Activated naive CD4-positive, alpha-beta T cell treated with anti-CD3 and anti-CD28 coated beads for 36 hours (primary cell): ENCODE measurements around the gene UGT1A4. TPM values are rescaled to one million over a fixed set of nuclear protein-coding genes. Genes with fewer than 3 reads are reported as not detected.

Experiments
- CTCF ChIA-PET: fragments of 350-600 bp; sonication (Branson Sonifier 250); formaldehyde crosslinking; loops from one replicate; lab custom pipeline; 2021; ENCODE audit warnings: antibody characterized with exemption; lab: Charles Lee
- DNase-seq: peaks from one replicate; pipeline ENCODE4 v3.0.0-alpha.2; 2020
- H3K27ac Mint-ChIP-seq: one replicate; pipeline ENCODE4 v1.8.0; 2021; ENCODE audit warnings: mild to moderate bottlenecking, mixed read lengths
- H3K27me3 Mint-ChIP-seq: one replicate; pipeline ENCODE4 v1.8.0; 2021; ENCODE audit warnings: low read depth, mixed read lengths
- H3K36me3 Mint-ChIP-seq: one replicate; pipeline ENCODE4 v1.8.0; 2021; ENCODE audit warnings: low read depth, mixed read lengths
- H3K4me1 Mint-ChIP-seq: one replicate; pipeline ENCODE4 v1.8.0; 2021; ENCODE audit warnings: low read depth, mixed read lengths
- H3K4me3 Mint-ChIP-seq: one replicate; pipeline ENCODE4 v1.8.0; 2021; ENCODE audit warnings: mild to moderate bottlenecking, moderate library complexity, mixed read lengths
- H3K9me3 Mint-ChIP-seq: one replicate; pipeline ENCODE4 v1.8.0; 2021; ENCODE audit warnings: mixed read lengths
- intact Hi-C: fragments of 100-400 bp; cut with micrococcal nuclease; formaldehyde crosslinking; loops from one replicate; pipeline ENCODE4 v1.15.1; 2023
- total RNA-seq, 2 experiments: library from RNA; stranded (reverse); gene quantifications; one replicate each; pipeline ENCODE4 v1.2.3, GENCODE V29; 2021

UGT1A4 gene
- total RNA-seq, 2 experiments from 2014 or later = not detected

DNA sequence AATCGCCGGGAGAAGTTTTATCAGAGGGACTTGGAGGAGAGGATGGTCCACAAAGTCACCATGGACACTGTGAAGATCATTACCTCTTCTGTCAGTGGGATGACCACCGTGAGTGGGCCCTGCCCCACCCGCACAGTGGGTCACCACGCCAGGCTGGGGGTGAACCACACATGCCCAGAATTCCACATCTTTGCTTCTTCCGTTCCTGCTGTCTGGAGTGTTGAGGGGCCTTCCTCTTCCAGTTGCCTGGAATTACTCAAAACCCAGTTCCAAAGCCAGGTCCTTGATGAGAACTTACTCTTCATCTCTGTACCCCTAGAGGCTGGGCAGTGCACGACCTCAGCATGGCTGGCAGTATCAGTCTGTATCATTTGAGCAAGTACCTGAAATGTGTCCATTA is 81.7 kb downstream of the UGT1A4 start:
- CTCF ChIA-PET = no interaction called here
- no peak overlapping the region for H3K27ac Mint-ChIP-seq
- H3K36me3 Mint-ChIP-seq = no peaks in the 10 kb centered on the region
- no peak for DNase-seq
- H3K9me3 Mint-ChIP-seq = no peaks in the 10 kb centered on the region
- no peaks in the 10 kb centered on the region for H3K4me1 Mint-ChIP-seq
- peaks cover 3% of the 10 kb centered on the region for H3K27me3 Mint-ChIP-seq
- intact Hi-C loops = no loop called here
- H3K4me3 Mint-ChIP-seq = no peak overlapping the region

DNA sequence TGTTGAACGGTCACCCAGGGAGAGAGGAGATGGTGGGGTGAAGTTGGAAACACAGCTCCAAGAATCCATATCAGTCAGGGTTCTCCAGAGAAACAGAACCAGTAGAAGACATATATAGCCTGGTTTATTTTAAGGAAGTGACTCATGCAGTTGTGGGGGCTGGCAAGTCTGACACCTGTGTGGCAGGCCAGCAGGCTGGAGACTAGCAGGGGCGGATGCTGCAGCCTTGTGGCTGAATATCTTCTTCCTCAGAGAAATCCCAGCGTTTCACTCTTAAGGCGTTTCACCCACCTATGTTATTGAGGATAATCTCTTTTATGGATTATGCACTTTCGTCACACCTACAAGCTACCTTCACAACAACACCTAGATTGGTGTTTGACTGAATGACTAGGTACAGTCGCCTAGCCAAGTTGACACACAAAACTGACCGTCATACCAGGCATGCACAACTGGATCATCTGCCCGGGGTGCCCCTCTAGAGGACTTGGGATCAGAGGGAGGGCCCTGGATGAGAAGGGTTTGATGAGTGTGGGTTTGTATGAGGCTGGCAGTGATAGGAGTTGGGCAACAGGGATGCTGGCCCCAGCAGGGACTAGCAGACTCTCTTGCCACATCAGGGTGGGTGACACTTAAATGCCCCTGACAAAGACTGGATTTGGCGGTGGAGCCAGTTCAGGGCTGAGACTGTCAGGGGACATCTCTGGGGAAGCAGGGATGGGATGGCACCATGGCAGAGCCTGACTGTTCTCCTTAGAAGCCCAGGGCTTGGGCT is 83.0 kb downstream of the UGT1A4 start:
- intact Hi-C loops = no loop called here
- no peak overlapping the region for H3K4me3 Mint-ChIP-seq
- CTCF ChIA-PET = no interaction called here
- H3K4me1 Mint-ChIP-seq = no peaks in the 10 kb centered on the region
- peak; percentile 39 for DNase-seq
- H3K36me3 Mint-ChIP-seq = no peaks in the 10 kb centered on the region
- peaks cover 3% of the 10 kb centered on the region for H3K27me3 Mint-ChIP-seq
- H3K9me3 Mint-ChIP-seq = no peaks in the 10 kb centered on the region
- H3K27ac Mint-ChIP-seq = no peak overlapping the region

DNA sequence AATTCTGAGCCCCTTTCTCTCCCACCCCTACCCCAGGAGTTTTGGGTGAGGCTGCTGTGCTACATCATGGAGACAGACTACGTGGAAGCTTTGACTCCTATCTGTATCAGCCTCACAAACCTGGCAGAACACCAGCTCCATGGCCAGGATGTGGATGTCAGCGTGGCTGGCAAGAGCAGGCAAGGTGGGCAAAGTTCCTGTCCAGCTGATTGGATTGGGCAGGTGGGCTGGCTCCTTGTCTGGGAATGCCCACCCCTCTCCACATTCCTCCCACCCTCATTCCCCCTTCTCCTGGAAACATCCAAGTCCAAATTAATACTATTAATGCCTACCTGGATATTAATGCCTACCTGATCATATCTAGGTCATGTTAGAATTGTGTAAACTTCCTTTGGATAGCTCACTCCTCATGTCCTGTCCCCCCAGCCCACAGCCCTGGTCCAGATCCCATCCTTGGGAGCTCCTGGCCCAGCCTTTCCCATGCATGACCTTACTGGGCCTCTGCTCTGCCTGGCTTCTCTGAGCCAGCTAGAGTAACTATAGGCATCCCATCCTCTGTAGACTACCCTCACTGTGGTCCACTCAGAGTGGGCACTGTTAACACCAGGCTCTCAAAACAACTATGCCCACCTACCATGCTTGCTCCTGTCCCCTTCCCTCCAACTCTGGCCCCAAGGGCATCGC is 83.7 kb downstream of the UGT1A4 start:
- Mint-ChIP-seq H3K27ac (no peak overlapping the region), H3K4me3 (no peak overlapping the region), H3K9me3 (no peaks in the 10 kb centered on the region), H3K27me3 (peaks cover 3% of the 10 kb centered on the region), H3K36me3 (no peaks in the 10 kb centered on the region), H3K4me1 (no peaks in the 10 kb centered on the region)
- DNase-seq = no peak
- intact Hi-C loops = no loop called here
- CTCF ChIA-PET = no interaction called here

DNA sequence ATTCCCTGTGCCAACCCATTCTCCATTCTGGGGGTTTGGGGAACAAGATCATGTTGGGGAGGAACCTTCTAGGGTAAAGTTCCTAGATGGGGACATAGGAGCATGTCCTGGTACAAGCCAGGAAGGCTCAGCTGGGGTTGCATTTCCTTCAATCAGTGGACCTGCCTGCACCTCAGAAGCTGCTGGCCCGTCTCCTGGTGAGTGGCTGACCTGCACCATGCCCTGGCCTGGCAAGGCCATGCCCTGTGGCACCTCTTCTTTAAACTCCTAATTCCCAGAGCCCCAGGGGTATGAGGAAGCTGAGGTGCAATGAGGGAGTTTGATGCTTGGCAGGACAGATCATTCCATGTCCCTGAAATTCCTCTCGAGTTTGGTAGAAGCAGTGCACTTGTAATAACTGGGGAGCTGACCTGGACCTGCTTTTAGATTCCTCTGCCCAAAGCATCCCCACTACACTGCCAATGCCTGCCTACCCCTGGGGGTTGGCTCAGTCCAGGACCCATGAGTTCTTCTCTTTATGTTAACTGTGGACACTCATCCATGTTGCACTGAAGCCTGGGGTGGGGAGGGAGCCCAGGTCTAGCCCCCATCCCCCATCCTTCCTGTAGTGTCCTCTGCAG is 84.9 kb downstream of the UGT1A4 start:
- Mint-ChIP-seq H3K4me3 (no peak overlapping the region), H3K36me3 (no peaks in the 10 kb centered on the region), H3K9me3 (no peaks in the 10 kb centered on the region), H3K4me1 (no peaks in the 10 kb centered on the region), H3K27me3 (peaks cover 3% of the 10 kb centered on the region), H3K27ac (no peak overlapping the region)
- no peak for DNase-seq
- CTCF ChIA-PET = interaction anchor here (1.0 kb wide), 1 partner anchor 21 kb away, joined by 3 read pairs; no protein-coding TSS in a partner anchor
- intact Hi-C loops = no loop called here

DNA sequence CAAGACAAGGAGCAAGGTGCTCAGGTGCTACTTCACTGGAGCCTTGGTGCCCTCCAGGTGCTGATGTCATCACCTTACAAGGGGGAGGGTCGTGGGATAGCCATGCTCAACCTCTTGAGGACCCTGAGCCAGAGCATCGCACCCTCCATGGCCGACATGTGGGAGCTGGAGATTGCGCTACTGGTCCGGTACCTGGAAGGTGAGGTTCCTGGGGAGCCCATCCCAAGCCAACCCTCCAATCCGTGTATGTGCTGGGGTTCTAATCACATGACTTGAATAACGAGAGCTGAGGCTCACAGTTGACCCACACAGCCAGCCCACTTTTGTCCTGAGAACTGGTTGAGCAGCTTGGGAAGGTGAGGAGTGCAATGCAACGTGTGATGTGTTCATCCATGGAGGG is 85.5 kb downstream of the UGT1A4 start:
- no peak overlapping the region for H3K4me3 Mint-ChIP-seq
- peaks cover 3% of the 10 kb centered on the region for H3K27me3 Mint-ChIP-seq
- H3K27ac Mint-ChIP-seq = no peak overlapping the region
- no peaks in the 10 kb centered on the region for H3K36me3 Mint-ChIP-seq
- no peaks in the 10 kb centered on the region for H3K9me3 Mint-ChIP-seq
- intact Hi-C loops = no loop called here
- DNase-seq = no peak
- CTCF ChIA-PET = interaction anchor here (1.0 kb wide), 1 partner anchor 21 kb away, joined by 3 read pairs; no protein-coding TSS in a partner anchor
- no peaks in the 10 kb centered on the region for H3K4me1 Mint-ChIP-seq

DNA sequence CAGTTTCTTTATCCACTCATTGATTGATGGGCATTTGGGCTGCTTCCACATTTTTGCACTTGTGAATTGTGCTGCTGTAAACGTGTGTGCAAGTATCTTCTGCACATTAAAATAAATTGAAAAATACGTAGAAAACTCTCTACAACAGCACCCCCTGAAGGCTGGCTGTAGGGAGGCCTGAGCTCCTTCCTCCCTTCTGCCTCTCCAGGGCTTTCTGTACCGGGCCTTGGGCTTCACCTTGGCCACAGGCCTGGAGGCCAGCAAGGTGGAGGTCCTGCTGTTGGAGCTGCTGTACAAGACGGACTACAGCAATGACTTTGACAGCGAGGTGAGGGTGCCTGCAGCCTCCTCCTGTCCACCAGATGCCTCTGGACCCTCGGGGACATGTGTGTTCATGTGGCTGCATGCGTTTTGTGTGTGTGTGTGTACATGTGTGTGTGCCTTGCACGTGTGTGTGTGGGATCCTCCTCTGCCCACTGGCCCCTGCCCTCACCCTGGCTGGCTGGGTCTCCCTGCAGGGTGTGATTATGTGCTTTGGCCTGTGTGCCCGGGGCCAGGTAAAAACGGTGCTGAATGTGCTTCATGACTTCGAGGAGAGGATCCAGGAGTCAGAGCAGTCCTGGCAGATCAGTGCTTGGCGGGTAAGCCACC is 88.8 kb downstream of the UGT1A4 start:
- intact Hi-C loops = no loop called here
- DNase-seq = no peak
- H3K27me3 Mint-ChIP-seq = peaks cover 2% of the 10 kb centered on the region
- no peak overlapping the region for H3K27ac Mint-ChIP-seq
- H3K36me3 Mint-ChIP-seq = no peaks in the 10 kb centered on the region
- no peak overlapping the region for H3K4me3 Mint-ChIP-seq
- no peaks in the 10 kb centered on the region for H3K9me3 Mint-ChIP-seq
- CTCF ChIA-PET = no interaction called here
- H3K4me1 Mint-ChIP-seq = no peaks in the 10 kb centered on the region

DNA sequence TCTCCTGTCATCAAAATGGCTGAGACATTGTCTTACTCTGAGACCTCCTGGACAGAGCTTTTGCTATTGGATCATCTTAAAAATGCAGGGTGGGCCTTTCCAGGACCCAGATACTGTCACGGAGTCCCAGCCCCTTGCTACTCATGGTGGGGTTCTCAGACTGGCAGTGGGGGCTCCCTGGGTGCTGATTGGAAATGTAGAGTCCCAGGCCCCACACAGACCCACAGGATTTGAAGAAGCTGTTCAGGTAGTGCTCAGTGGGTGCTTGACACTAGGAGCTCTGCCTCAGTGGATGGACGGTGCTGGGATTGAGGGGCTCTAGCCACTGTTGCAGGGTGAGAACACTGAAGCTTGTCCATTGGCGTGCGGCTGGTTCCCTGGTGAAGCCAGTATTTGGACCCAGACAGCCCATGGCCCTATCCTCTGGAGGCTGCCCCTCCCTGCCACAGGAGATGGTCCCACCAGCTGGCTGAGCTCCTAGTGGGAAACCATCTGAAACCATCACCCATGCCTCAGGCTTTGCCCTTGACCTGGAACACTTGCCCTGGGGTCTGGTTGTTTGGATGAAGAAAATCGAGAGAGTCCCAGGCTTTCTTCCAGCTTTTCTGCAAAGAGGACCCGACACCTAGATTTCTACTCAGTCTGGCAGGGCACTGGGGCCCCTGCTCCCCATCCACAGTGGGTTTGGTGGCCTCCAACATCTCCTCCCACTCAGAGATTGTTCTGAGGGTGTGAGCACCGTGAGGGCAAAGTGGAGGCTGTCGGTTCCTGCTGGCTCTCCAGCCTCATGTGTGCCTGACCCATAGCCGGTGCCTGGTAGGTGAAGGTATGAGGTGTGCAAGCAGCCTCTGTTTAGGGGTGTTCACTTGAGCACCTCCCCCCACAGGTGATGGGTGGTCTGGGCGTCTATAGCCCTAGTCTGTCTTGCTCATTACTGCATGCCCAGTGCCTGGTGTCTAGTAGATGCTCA is 89.7 kb downstream of the UGT1A4 start:
- no peak for DNase-seq
- CTCF ChIA-PET = no interaction called here
- Mint-ChIP-seq H3K27ac (no peak overlapping the region), H3K9me3 (no peaks in the 10 kb centered on the region), H3K36me3 (no peaks in the 10 kb centered on the region), H3K4me1 (no peaks in the 10 kb centered on the region), H3K4me3 (no peak overlapping the region), H3K27me3 (no peaks in the 10 kb centered on the region)
- intact Hi-C loops = no loop called here

DNA sequence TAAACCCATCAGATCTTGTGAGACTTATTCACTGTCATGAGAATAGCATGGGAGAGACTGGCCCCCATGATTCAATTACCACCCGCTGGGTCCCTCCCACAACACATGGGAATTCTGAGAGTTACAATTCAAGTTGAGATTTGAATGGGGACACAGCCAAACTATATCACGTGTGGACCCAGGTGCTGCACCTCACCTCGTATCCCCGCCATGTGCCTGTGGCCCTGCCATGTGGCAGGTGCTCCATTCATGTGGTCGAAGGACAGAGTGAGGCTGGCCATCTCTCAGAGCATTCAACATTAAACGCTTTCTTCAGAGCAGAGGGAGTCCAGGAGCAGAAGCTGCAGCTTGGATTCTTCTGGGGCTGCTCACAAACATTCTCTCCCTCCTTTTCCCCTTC is 91.8 kb downstream of the UGT1A4 start:
- CTCF ChIA-PET = no interaction called here
- no peaks in the 10 kb centered on the region for H3K4me1 Mint-ChIP-seq
- H3K4me3 Mint-ChIP-seq = no peak overlapping the region
- intact Hi-C loops = no loop called here
- H3K27ac Mint-ChIP-seq = no peak overlapping the region
- no peak for DNase-seq
- H3K9me3 Mint-ChIP-seq = no peaks in the 10 kb centered on the region
- no peaks in the 10 kb centered on the region for H3K27me3 Mint-ChIP-seq
- H3K36me3 Mint-ChIP-seq = no peaks in the 10 kb centered on the region

DNA sequence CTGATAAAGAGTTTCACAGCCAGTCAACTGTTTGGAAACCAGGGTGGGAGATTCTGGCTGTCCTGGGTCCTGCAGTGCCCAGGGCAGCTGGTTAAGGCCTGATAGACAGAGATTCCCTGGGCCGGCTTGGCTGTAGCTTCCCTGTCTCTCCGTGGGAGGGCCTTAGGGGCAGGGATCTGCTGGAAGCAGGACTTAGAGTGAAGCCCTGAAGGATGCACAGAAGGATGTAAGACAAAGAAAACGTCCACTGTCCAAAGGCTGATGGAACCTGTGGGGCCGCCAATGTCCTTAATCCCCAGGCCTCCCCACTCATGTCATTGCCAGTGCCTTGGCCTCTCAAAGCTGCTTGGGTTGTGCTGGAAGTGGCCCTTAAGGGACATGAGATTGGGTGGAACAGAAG is 92.6 kb downstream of the UGT1A4 start:
- Mint-ChIP-seq H3K27ac (no peak overlapping the region), H3K27me3 (no peaks in the 10 kb centered on the region), H3K4me3 (no peak overlapping the region), H3K9me3 (no peaks in the 10 kb centered on the region), H3K4me1 (no peaks in the 10 kb centered on the region), H3K36me3 (no peaks in the 10 kb centered on the region)
- CTCF ChIA-PET = no interaction called here
- intact Hi-C loops = no loop called here
- DNase-seq = no peak

DNA sequence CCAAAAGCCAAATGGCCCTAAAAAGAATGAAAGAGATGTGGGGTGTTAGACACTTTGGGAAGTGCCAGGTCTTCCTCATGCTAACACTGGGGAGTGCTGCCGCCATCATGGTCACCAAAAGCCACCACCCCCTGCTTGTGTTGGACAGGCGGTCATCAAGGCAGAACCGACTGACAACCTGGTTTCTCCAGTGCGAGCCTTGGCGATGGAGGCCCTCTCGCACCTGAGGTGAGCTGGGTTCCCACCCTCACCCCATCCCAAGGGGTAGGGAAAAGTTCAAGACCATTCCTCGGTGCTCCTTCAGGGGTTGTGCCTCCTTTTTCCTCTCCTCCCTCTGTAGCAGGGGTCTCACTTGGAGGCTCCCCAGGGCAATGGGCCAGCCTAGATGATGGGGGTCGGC is 93.2 kb downstream of the UGT1A4 start:
- intact Hi-C loops = no loop called here
- Mint-ChIP-seq H3K27ac (no peak overlapping the region), H3K36me3 (no peaks in the 10 kb centered on the region), H3K4me1 (no peaks in the 10 kb centered on the region), H3K27me3 (no peaks in the 10 kb centered on the region), H3K4me3 (no peak overlapping the region), H3K9me3 (no peaks in the 10 kb centered on the region)
- CTCF ChIA-PET = no interaction called here
- DNase-seq = no peak

DNA sequence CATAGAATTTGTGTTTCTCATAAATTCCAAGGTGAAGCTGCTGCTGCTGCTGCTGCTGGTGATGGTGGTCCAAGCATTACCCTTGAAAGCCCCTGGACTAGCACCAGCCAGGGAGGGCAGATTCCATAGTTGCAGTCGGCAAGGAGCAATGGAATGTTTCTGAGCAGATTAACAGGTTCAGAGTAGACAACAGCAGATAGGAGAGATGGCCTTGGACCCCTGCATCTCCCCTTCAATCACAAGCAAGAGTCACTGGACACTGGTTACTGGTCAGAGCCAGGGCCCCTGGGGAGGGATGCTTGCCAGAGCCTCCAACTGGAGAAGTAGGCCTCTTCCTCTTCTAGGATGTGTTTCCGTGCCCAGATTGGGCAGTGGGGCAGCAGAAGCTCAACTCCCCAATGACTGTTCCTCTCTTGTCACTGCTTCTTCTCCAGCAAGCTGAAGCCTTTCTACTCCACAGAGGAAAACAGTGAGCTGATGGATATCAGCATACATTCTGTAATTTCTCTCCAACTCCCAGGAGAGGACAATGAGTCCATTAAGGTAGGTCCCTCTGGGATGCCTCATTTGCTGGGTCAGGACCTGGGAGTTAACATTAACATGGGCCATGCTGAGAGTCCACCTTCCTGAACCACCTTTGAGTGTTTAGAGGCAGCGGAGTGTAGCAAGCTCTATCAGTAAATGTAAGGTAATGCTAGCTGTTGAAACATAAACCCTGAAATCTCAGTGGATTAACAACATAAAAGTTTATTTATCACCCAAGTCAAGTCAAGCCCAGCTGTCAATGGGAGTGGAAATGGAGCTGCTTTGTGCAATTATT is 94.9 kb downstream of the UGT1A4 start:
- Mint-ChIP-seq H3K27me3 (no peaks in the 10 kb centered on the region), H3K9me3 (no peaks in the 10 kb centered on the region), H3K4me1 (no peaks in the 10 kb centered on the region), H3K36me3 (no peaks in the 10 kb centered on the region), H3K27ac (no peak overlapping the region), H3K4me3 (no peak overlapping the region)
- intact Hi-C loops = no loop called here
- CTCF ChIA-PET = interaction anchor here (0.6 kb wide), 1 partner anchor 727 kb away, joined by 4 read pairs; no protein-coding TSS in a partner anchor
- no peak for DNase-seq
